WERI-Rb-1 (cell line): Measurements from ENCODE around the gene FBXW9.
"Not testable (repeated sequence)": the region's sequence is repeated elsewhere in the genome, so short reads cannot be mapped to it uniquely, and the experiment has no call there.

Source experiments
- DNase-seq: peaks from one replicate; pipeline ENCODE4 v3.0.0-alpha.2; 2020
- H3K27ac ChIP-seq: fragments of 250-450 bp; sonication (Bioruptor Pico); 2 replicates; pipeline ENCODE4 v1.5.1; 2020; ENCODE audit warnings: mild to moderate bottlenecking, moderate library complexity
- H3K27me3 ChIP-seq: fragments of 250-450 bp; sonication (Bioruptor Pico); 2 replicates; pipeline ENCODE4 v1.5.1; 2021; ENCODE audit warnings: mild to moderate bottlenecking, low read depth, moderate library complexity; ENCODE audit not compliant: insufficient read depth, severe bottlenecking
- H3K36me3 ChIP-seq: fragments of 250-450 bp; sonication (Bioruptor Pico); 2 replicates; pipeline ENCODE4 v1.5.1; 2020; ENCODE audit warnings: mild to moderate bottlenecking, moderate library complexity
- H3K4me3 ChIP-seq: 2 replicates; pipeline ENCODE4 v1.5.1; 2011; ENCODE audit warnings: low read depth, mild to moderate bottlenecking, control low read depth, low read length
- H3K9me3 ChIP-seq: fragments of 250-450 bp; sonication (Bioruptor Pico); 2 replicates; pipeline ENCODE4 v1.5.1; 2021; ENCODE audit warnings: mild to moderate bottlenecking, moderate library complexity; ENCODE audit not compliant: severe bottlenecking
- CTCF ChIP-seq: IDR thresholded peaks from 2 replicates; pipeline ENCODE4 v1.5.1; 2011; ENCODE audit warnings: low read depth, mild to moderate bottlenecking, control low read depth, inconsistent platforms, low read length

Gene FBXW9

GRCh38 chr19:12652219-12652618 is 44.2 kb downstream of the FBXW9 start:
- DNase-seq, result no peak
- no peak overlapping the region for H3K27ac ChIP-seq
- TF ChIP-seq CTCF, result no peak
- H3K27me3 ChIP-seq, result no peaks in the 10 kb centered on the region
- peaks cover 10% of the 10 kb centered on the region for H3K36me3 ChIP-seq
- no peaks in the 10 kb centered on the region for H3K9me3 ChIP-seq
- H3K4me3 ChIP-seq, result no peak overlapping the region

GRCh38 chr19:12649941-12650340 is 46.5 kb downstream of the FBXW9 start:
- Histone ChIP-seq H3K4me3 (no peak overlapping the region), H3K27me3 (no peaks in the 10 kb centered on the region), H3K9me3 (no peaks in the 10 kb centered on the region), H3K27ac (no peak overlapping the region), H3K36me3 (no peaks in the 10 kb centered on the region; the same call in 1 of the 2 replicates)
- DNase-seq, result no peak
- no peak for TF ChIP-seq CTCF

DNA sequence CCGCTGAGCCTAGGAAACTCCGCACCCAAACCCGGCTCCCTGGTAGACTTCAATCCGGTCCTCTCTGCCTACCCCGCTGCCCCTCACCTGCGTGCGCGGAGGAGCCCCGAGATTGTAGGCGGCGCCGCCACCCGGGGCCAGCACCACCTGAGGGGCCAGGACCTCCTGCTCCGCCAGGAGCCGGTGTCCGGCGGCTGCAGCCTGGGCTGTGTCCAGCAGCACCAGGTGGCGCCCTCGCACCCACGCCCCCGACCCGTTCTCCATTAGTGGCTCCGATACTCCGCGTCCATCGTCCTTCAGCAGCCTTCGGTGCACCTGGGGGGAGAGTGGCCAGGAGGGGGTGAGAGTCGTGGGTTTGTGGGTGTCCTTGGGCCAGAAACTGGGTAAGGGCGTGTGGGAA is 48.3 kb downstream of the FBXW9 start:
- H3K36me3 ChIP-seq, result no peaks in the 10 kb centered on the region
- no peaks in the 10 kb centered on the region for H3K27me3 ChIP-seq
- H3K9me3 ChIP-seq, result no peaks in the 10 kb centered on the region
- TF ChIP-seq CTCF, result no peak
- DNase-seq, result no peak
- no peak overlapping the region for H3K4me3 ChIP-seq
- no peak overlapping the region for H3K27ac ChIP-seq

DNA sequence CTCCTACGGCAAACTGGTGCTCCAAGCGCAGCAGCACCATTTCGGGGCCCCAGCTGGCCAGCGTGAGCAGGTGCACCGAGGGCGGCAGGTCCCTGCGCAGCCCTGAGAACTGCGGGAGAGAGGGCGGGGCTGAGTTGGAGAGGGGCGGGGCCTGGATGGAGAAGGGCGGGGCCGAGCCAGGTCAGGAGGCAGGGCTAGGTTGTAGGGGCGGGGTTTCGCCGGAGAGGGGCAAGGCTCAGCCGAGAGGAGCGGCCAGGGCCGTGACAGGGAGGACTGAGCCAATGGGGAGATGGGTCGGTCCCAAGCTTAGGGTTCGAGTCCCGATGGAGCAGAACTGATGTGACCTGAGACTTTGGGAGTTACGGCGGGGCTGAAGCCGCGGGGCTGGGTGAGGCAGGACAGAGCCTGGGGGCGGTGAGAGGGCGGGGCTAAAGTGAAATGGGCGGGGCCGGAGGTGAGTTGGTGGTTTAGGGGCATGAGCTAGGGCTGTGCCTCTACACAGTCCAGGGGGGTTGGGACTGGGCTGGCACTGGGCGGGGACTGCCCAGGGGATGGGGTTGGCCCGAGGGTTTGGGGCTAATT is 48.9 kb downstream of the FBXW9 start:
- no peaks in the 10 kb centered on the region for H3K9me3 ChIP-seq
- no peak overlapping the region for H3K4me3 ChIP-seq
- no peak overlapping the region for H3K27ac ChIP-seq
- H3K27me3 ChIP-seq, result no peaks in the 10 kb centered on the region
- DNase-seq, result no peak
- no peaks in the 10 kb centered on the region for H3K36me3 ChIP-seq
- TF ChIP-seq CTCF, result no peak

DNA sequence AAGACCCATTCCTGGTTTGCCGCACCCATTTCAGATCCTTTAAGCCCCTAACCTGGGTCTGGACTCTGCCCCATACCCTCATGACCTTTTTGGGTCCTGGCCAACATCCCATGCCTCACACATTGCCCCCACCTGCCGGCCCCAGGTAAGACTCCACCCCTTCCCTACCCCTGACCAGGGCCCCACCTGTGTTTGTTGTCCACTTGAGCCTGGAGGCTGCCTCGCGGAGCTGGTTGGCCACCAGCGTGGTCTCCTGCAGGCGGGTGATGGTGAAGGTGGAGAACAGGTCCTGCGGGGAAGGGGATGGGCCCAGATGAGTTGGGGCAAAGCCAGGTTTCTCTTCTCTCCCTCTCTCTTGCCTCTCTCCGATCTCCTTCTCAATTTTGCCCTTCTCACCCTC is 49.4 kb downstream of the FBXW9 start:
- Histone ChIP-seq H3K9me3 (no peaks in the 10 kb centered on the region), H3K36me3 (no peaks in the 10 kb centered on the region), H3K4me3 (no peak overlapping the region), H3K27me3 (no peaks in the 10 kb centered on the region), H3K27ac (no peak overlapping the region)
- no peak for TF ChIP-seq CTCF
- DNase-seq, result no peak

DNA sequence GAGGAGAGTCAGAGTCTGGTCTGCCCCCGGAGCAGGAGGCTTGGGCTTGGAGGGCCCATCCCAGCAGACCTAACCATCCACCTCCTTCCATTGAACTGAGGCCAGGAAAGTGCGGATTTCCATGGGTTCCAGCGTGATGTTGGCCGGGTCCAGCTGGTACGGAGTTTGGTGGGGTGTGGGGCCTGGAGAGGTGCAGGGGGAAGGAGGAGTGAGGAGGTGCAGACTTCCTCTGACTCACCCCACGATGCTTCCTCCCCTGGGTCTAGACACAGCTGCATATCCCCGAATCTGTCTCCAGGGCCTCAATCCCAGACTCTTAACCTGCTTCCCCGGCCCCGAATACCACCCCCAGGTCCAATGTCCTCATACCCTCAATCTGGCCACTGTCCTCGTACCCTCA is 49.9 kb downstream of the FBXW9 start:
- no peaks in the 10 kb centered on the region for H3K27me3 ChIP-seq
- no peak overlapping the region for H3K4me3 ChIP-seq
- no peak for DNase-seq
- H3K9me3 ChIP-seq, result no peaks in the 10 kb centered on the region
- no peaks in the 10 kb centered on the region for H3K36me3 ChIP-seq
- H3K27ac ChIP-seq, result no peak overlapping the region
- TF ChIP-seq CTCF, result no peak

DNA sequence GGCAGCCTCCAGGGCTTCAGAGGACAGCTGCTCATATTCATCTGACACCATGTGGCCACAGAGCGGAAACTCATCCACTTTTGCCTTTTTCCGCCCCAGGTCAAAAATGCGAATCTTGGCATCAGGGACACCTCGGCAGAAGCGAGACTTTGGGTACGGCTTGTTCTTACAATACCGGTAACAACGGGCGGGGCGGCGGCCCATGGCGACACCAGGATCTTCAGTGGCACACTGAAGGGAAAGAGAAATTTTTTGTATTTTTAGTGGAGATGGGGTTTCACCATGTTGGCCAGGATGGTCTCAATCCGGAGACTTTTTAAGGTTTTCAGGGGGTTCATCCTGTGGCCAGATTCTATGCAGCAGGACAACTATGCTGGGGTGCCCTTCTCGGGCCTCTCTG is 52.7 kb downstream of the FBXW9 start:
- not testable (repeated sequence) for H3K9me3 ChIP-seq, H3K27me3 ChIP-seq, H3K4me3 ChIP-seq, DNase-seq, H3K27ac ChIP-seq, H3K36me3 ChIP-seq
